Measurements from ENCODE around the gene AGAP1. TPM values are rescaled to one million over a fixed set of nuclear protein-coding genes. Genes with fewer than 3 reads are reported as not detected.

The AGAP1 gene
- total and polyA plus RNA-seq, 2 donors (not counting 3 experiments of a cell fraction or from before 2014, with no cell fraction given): 10.2 to 20.9 TPM

DNA sequence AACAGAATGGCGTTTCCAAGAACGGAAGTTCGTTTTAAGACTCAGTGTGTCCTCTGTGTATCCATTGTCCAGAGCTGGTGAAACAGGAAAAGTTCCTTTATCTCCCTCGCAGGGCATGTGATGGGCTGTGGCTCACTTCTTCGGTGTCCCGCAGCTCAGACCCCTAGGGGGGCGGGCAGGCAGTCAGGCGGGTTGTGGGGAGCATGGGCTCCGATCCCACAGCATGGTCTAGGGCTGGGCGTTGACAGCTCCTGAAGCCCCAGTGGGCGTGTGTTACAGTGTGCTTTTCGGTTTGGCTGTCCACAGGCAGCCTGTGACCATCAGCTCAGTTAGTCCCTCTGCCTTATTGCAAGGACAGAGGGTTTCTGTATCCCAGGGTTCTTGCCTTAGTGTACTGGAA lies 319.6 kb downstream of the AGAP1 start:
- Histone ChIP-seq H3K79me2 (ENCODE audit: control insufficient read depth, insufficient read depth, low read length) (no peaks in the 10 kb centered on the region), H3K4me2 (ENCODE audit: insufficient read depth, low read length) (no peak overlapping the region), H2AFZ (ENCODE audit: low read depth, low read length) (no peak overlapping the region), H3K9me1 (replicated peaks; ENCODE audit: control insufficient read depth, extremely low read depth, insufficient read depth, low read length) (no peaks in the 10 kb centered on the region), H3K9me3 (replicated peaks; ENCODE audit: control insufficient read depth, insufficient read depth, low read length) (no peaks in the 10 kb centered on the region), H3K27ac (ENCODE audit: insufficient read depth, low read depth, low read length) (no peak overlapping the region), H3K36me3 (ENCODE audit: control insufficient read depth in 2 of 2, extremely low read depth in 1 of 2, insufficient read depth in 2 of 2, low read length in 2 of 2) (no peaks in the 10 kb centered on the region), H4K20me1 (replicated peaks; ENCODE audit: control insufficient read depth, extremely low read depth, insufficient read depth, low read length) (no peaks in the 10 kb centered on the region), H3K4me1 (ENCODE audit: control insufficient read depth, extremely low read depth, insufficient read depth, low read length) (no peaks in the 10 kb centered on the region), H3K27me3 (ENCODE audit: control insufficient read depth in 2 of 2, insufficient read depth in 2 of 2, low read length in 2 of 2) (no peaks in the 10 kb centered on the region), H3K9ac (replicated peaks; ENCODE audit: extremely low read depth, insufficient read depth, low read length) (no peak overlapping the region), H3K4me3 (replicated peaks in 1 of 3; ENCODE audit: insufficient read depth in 1 of 3, low read depth in 1 of 3, low read length in 3 of 3) (no peak overlapping the region)
- dilution Hi-C loops (cut with MboI; ENCODE audit: extremely low pct_ligation_motif_present, low sequenced_read_pairs): no loop called here
- DNase-seq (ENCODE audit: low read depth, low spot score) (no peak), FAIRE-seq (no peak)
- CTCF ChIA-PET: no interaction called here
- no peak for TF ChIP-seq JUN (IDR thresholded peaks at IDR 0.05; ENCODE audit: borderline replicate concordance, insufficient read depth, insufficient read length, low read depth)
- no peak for TF ChIP-seq EZH2 (IDR thresholded peaks at IDR 0.05; ENCODE audit: borderline replicate concordance, low read depth, low read length, severe bottlenecking)
- no peak for TF ChIP-seq FOS (IDR thresholded peaks at IDR 0.05; ENCODE audit: borderline replicate concordance, insufficient read depth, low read length)
- POLR2A ChIA-PET: no interaction called here
- intact Hi-C loops (cut with micrococcal nuclease): no loop called here
- BruUV-seq (replicated peaks): no TSS peak

DNA sequence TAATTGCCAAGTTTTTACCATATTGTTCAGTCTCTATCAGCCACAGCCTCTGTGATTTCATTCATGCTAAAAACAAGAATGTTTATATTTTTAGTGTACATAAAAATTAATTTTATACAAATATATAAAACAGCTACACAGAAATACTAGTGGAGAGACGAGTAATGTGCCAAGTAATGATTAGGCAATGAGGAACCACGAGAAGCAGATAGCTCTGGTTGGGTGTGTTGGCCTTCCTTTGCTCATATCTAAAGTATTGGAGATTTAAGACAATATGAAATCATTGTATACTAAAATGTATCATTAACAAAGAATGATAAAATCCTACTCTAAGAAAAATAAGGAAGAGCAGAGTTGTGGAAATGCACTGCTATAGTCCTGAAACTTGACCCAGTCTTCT lies 326.7 kb downstream of the AGAP1 start:
- Histone ChIP-seq H3K79me2 (ENCODE audit: control insufficient read depth, insufficient read depth, low read length) (no peaks in the 10 kb centered on the region), H4K20me1 (replicated peaks; ENCODE audit: control insufficient read depth, extremely low read depth, insufficient read depth, low read length) (no peaks in the 10 kb centered on the region), H3K36me3 (ENCODE audit: control insufficient read depth in 2 of 2, extremely low read depth in 1 of 2, insufficient read depth in 2 of 2, low read length in 2 of 2) (no peaks in the 10 kb centered on the region), H3K9me3 (replicated peaks; ENCODE audit: control insufficient read depth, insufficient read depth, low read length) (no peaks in the 10 kb centered on the region), H3K4me3 (replicated peaks in 1 of 3; ENCODE audit: insufficient read depth in 1 of 3, low read depth in 1 of 3, low read length in 3 of 3) (no peak overlapping the region), H3K9me1 (replicated peaks; ENCODE audit: control insufficient read depth, extremely low read depth, insufficient read depth, low read length) (no peaks in the 10 kb centered on the region), H3K27me3 (ENCODE audit: control insufficient read depth in 2 of 2, insufficient read depth in 2 of 2, low read length in 2 of 2) (no peaks in the 10 kb centered on the region), H3K9ac (replicated peaks; ENCODE audit: extremely low read depth, insufficient read depth, low read length) (no peak overlapping the region), H3K27ac (ENCODE audit: insufficient read depth, low read depth, low read length) (no peak overlapping the region), H3K4me2 (ENCODE audit: insufficient read depth, low read length) (no peak overlapping the region), H3K4me1 (ENCODE audit: control insufficient read depth, extremely low read depth, insufficient read depth, low read length) (no peaks in the 10 kb centered on the region), H2AFZ (ENCODE audit: low read depth, low read length) (no peak overlapping the region)
- ChIA-PET POLR2A (no interaction called here), CTCF (no interaction called here)
- intact Hi-C loops (cut with micrococcal nuclease) (no loop called here), dilution Hi-C loops (cut with MboI; ENCODE audit: extremely low pct_ligation_motif_present, low sequenced_read_pairs) (no loop called here)
- no TSS peak for BruUV-seq (replicated peaks)
- FAIRE-seq (no peak), DNase-seq (ENCODE audit: low read depth, low spot score) (no peak)
- TF ChIP-seq EZH2 (IDR thresholded peaks at IDR 0.05; ENCODE audit: borderline replicate concordance, low read depth, low read length, severe bottlenecking): no peak
- TF ChIP-seq, protein P1, sequence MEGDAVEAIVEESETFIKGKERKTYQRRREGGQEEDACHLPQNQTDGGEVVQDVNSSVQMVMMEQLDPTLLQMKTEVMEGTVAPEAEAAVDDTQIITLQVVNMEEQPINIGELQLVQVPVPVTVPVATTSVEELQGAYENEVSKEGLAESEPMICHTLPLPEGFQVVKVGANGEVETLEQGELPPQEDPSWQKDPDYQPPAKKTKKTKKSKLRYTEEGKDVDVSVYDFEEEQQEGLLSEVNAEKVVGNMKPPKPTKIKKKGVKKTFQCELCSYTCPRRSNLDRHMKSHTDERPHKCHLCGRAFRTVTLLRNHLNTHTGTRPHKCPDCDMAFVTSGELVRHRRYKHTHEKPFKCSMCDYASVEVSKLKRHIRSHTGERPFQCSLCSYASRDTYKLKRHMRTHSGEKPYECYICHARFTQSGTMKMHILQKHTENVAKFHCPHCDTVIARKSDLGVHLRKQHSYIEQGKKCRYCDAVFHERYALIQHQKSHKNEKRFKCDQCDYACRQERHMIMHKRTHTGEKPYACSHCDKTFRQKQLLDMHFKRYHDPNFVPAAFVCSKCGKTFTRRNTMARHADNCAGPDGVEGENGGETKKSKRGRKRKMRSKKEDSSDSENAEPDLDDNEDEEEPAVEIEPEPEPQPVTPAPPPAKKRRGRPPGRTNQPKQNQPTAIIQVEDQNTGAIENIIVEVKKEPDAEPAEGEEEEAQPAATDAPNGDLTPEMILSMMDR (IDR thresholded peaks at IDR 0.05; ENCODE audit: extremely low read depth in 1 of 2, insufficient read depth in 1 of 2, low read depth in 1 of 2, low read length in 2 of 2): no peak
- no peak for TF ChIP-seq POLR2AphosphoS5 (IDR thresholded peaks at IDR 0.05; ENCODE audit: insufficient read depth, low read depth, low read length)

Measured in endothelial cell of umbilical vein (primary cell).